WTC11 (cell line): ENCODE results near the gene LINC00237.

Experiments used
- CTCF ChIP-seq: fragments of 200-600 bp; IDR thresholded peaks from 2 replicates; pipeline ENCODE4 v1.8.0; 2022; ENCODE audit warnings: antibody characterized with exemption
- NR2C2 ChIP-seq: sonication (generic); formaldehyde crosslinking; IDR thresholded peaks from 2 replicates; pipeline ENCODE4 v1.8.0; 2022; ENCODE audit warnings: mild to moderate bottlenecking, missing genetic modification reagents

DNA sequence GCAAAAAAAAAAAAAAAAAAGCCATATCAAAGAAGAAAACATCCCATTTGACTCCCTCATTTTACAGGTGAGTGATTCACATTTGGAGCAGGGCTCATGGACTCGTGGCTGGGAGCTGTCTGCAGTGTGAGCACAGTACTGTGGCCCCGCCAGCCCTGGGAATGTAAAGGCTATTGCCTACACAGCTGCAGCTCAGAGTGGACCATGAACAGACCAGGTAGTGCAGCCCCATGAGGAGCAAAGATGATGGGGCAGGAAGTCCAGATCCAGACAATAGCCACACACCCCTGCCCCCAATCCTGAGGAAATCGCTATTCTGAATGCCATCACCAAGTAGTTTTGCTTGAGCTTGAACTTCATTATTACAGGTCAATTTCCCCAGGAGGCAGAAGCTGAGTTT, 55.4 kb downstream of the LINC00237 start:
- TF ChIP-seq NR2C2 (CRISPR knock-in tag) (no peak), CTCF (no peak)
